B cell (primary cell): Measurements from ENCODE around the gene FAM53B. TPM values are rescaled to one million over a fixed set of nuclear protein-coding genes. Genes with fewer than 3 reads are reported as not detected.

Source experiments
- ATAC-seq: fragments of 200-7000 bp; cut with Tn5 transposase; one replicate; pipeline ENCODE4 v1.10.0; 2021; ENCODE audit warnings: low read depth, mild to moderate bottlenecking, moderate number of reproducible peaks, moderate library complexity
- CTCF ChIA-PET: fragments of 350-600 bp; sonication (Branson Sonifier 250); formaldehyde crosslinking; loops from one replicate; lab custom pipeline; 2021; ENCODE audit warnings: antibody characterized with exemption, inconsistent platforms; lab: Charles Lee
- POLR2A ChIA-PET: fragments of 350-600 bp; sonication (Branson Sonifier 250); formaldehyde crosslinking; loops from one replicate; lab custom pipeline; 2021; ENCODE audit warnings: antibody characterized with exemption; lab: Charles Lee
- DNase-seq: peaks from one replicate; pipeline ENCODE4 v3.0.0; 2013
- H2AFZ ChIP-seq: 2 replicates; pipeline ENCODE4 v1.6.1; 2012; ENCODE audit warnings: mild to moderate bottlenecking, low read depth, low read length; ENCODE audit not compliant: insufficient read depth, poor library complexity, severe bottlenecking
- H3K27ac ChIP-seq, 2 donors: 1 replicate in 1 of 2; 2 replicates in 1 of 2; pipeline ENCODE4 v1.5.1; 2012 to 2013; ENCODE audit warnings: low read length in 2 of 2, mild to moderate bottlenecking in 2 of 2, moderate library complexity in 1 of 2
- H3K27me3 ChIP-seq, 4 experiments: fragments of 200-600 bp in 1 of 4; sonication (generic) in 1 of 4; replicated peaks in 1 of 4; 1 replicate in 2 of 4; 2 replicates in 2 of 4; pipeline versions ENCODE4 v1.6.1 to v1.7.0; 2013 to 2016; ENCODE audit warnings: low read length in 3 of 4, mild to moderate bottlenecking in 2 of 4, mixed read lengths in 1 of 4, moderate library complexity in 1 of 4; ENCODE audit not compliant: insufficient read depth in 4 of 4, control insufficient read depth in 3 of 4; ENCODE audit errors: control extremely low read depth in 1 of 4
- H3K36me3 ChIP-seq, 2 experiments: replicated peaks in 1 of 2; 1 replicate in 1 of 2; 2 replicates in 1 of 2; pipeline versions ENCODE4 v1.6.1 to v1.7.1; 2013; ENCODE audit warnings: low read length in 1 of 2; ENCODE audit not compliant: insufficient read depth in 2 of 2, control insufficient read depth in 1 of 2; ENCODE audit errors: control extremely low read depth in 1 of 2, extremely low read depth in 1 of 2
- H3K4me1 ChIP-seq, 2 donors: fragments of 200-600 bp in 1 of 2; sonication (generic) in 1 of 2; 1 replicate in 1 of 2; 2 replicates in 1 of 2; pipeline versions ENCODE4 v1.5.1 to v1.6.1; 2013 to 2017; ENCODE audit warnings: low read length in 2 of 2; ENCODE audit not compliant: control insufficient read depth in 2 of 2, insufficient read depth in 2 of 2
- H3K4me2 ChIP-seq: replicated peaks from 2 replicates; pipeline ENCODE3; 2012; ENCODE audit warnings: mild to moderate bottlenecking, low read depth, low read length; ENCODE audit not compliant: poor library complexity, severe bottlenecking
- H3K4me3 ChIP-seq, 5 experiments: fragments of 200-600 bp in 1 of 5; sonication (generic) in 1 of 5; 1 replicate in 3 of 5; 2 replicates in 2 of 5; pipeline versions ENCODE4 v1.5.1 to v1.7.0; 2011 to 2016; ENCODE audit warnings: low read length in 4 of 5, mild to moderate bottlenecking in 4 of 5, low read depth in 2 of 5, control low read depth in 1 of 5, moderate library complexity in 1 of 5; ENCODE audit not compliant: insufficient read depth in 1 of 5; ENCODE audit errors: control extremely low read depth in 1 of 5, extremely low read depth in 1 of 5
- H3K79me2 ChIP-seq: fragments of 200-600 bp; sonication (generic); one replicate; pipeline ENCODE4 v1.6.0; 2016; ENCODE audit warnings: low read length; ENCODE audit not compliant: control insufficient read depth, insufficient read depth
- H3K9ac ChIP-seq: fragments of 200-600 bp; sonication (generic); 2 replicates; pipeline ENCODE4 v1.6.1; 2017; ENCODE audit warnings: mild to moderate bottlenecking, low read length, moderate library complexity
- H3K9me3 ChIP-seq, 3 donors: one replicate each; pipeline versions ENCODE4 v1.6.1 to v1.7.1; 2013; ENCODE audit warnings: low read length in 2 of 3; ENCODE audit not compliant: control insufficient read depth in 2 of 3, insufficient read depth in 1 of 3; ENCODE audit errors: control extremely low read depth in 1 of 3
- H4K20me1 ChIP-seq: 2 replicates; pipeline ENCODE4 v1.6.0; 2012; ENCODE audit warnings: mild to moderate bottlenecking, low read length; ENCODE audit not compliant: insufficient read depth, control insufficient read depth, poor library complexity, severe bottlenecking
- H3K27ac Mint-ChIP-seq: one replicate; pipeline ENCODE4 v1.8.0; 2021; ENCODE audit warnings: mixed read lengths
- H3K27me3 Mint-ChIP-seq: one replicate; pipeline ENCODE4 v1.8.0; 2021; ENCODE audit warnings: mixed read lengths
- H3K4me1 Mint-ChIP-seq: one replicate; pipeline ENCODE4 v1.8.0; 2021; ENCODE audit warnings: mixed read lengths
- H3K4me3 Mint-ChIP-seq: one replicate; pipeline ENCODE4 v1.8.0; 2021; ENCODE audit warnings: mixed read lengths
- H3K9me3 Mint-ChIP-seq: one replicate; pipeline ENCODE4 v1.8.0; 2022; ENCODE audit warnings: mixed read lengths; ENCODE audit not compliant: insufficient read depth
- EZH2 ChIP-seq: IDR thresholded peaks from 2 replicates; pipeline ENCODE4 v1.6.1; 2012; ENCODE audit warnings: borderline replicate concordance, low read depth, mild to moderate bottlenecking, moderate library complexity, low read length; ENCODE audit not compliant: insufficient read depth, poor library complexity, severe bottlenecking
- WGBS: methylation state at CpG from one replicate; pipeline ENCODE4 v1.1.5; 2013; ENCODE audit warnings: missing lambda C conversion rate; ENCODE audit not compliant: insufficient coverage; 5-methylcytosine and 5-hydroxymethylcytosine counted together
- intact Hi-C: fragments of 100-400 bp; cut with micrococcal nuclease; formaldehyde crosslinking; loops from one replicate; pipeline ENCODE4 v1.10.0; 2022
- polyA plus RNA-seq: library from polyadenylated mRNA; depleted of rRNA; stranded (reverse); fragments of >200 nt; gene quantifications from 2 replicates; pipeline ENCODE4 v1.2.3, GENCODE V29; 2012
- total RNA-seq, 2 donors: library from RNA; stranded (reverse); fragments of 120-200 nt in 1 of 2; gene quantifications; 1 replicate in 1 of 2; 2 replicates in 1 of 2; pipeline versions ENCODE4 v1.2.3 to v1.2.4, GENCODE V29; 2013 to 2022
- TF ChIP-seq, protein P1 (sequence below): fragments of 200-600 bp; IDR thresholded peaks from one replicate; pipeline ENCODE4 v1.8.0; 2022; ENCODE audit warnings: antibody characterized with exemption, mild to moderate bottlenecking

Gene FAM53B
- total and polyA plus RNA-seq, 2 donors (not counting 1 experiment from before 2014, with no cell fraction given) = 51.2 to 186 TPM

DNA sequence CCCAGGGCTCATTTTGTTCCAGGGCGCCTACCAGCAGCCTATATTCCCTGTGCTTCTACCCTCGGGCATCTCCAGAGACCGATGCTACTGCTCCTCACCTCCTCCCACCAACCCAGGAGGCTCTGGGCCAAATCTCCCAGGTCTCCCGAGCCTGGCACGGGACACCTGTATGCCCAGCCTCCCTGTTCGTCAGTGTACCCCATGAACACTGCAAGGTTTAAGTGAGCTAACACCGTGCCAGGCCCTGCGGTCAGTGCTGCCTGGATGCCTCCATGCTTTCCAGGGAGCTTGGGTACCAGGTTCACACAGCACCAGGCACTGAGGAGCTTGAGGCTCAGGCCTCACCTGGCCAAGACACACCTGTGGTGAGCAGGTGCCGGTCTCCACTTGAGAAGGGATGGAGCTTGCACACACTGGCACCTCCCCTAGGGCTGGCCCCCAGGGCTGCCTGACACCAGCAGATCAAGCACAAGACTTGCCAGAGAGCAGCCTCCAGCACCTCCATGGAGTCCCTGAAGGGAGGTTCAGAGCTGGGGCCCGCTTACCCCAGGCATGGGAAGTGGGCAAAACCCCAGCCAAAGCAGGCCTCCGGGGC lies 80.3 kb downstream of the FAM53B start:
- no peak for ATAC-seq
- Histone ChIP-seq H3K27ac (peak overlapping the region in 1 of 2 donors; percentile 49), H3K9me3 (no peaks in the 10 kb centered on the region), H3K79me2 (peaks cover 100% of the 10 kb centered on the region), H3K9ac (no peak overlapping the region), H3K4me3 (no peak overlapping the region), H2AFZ (no peak overlapping the region), H3K27me3 (no peaks in the 10 kb centered on the region), H4K20me1 (peaks cover 98% of the 10 kb centered on the region), H3K36me3 (peaks cover 0 to 82% of the 10 kb centered on the region in 2 experiments), H3K4me2 (no peak overlapping the region), H3K4me1 (peaks cover 27 to 48% of the 10 kb centered on the region in 2 donors)
- TF ChIP-seq, protein P1, sequence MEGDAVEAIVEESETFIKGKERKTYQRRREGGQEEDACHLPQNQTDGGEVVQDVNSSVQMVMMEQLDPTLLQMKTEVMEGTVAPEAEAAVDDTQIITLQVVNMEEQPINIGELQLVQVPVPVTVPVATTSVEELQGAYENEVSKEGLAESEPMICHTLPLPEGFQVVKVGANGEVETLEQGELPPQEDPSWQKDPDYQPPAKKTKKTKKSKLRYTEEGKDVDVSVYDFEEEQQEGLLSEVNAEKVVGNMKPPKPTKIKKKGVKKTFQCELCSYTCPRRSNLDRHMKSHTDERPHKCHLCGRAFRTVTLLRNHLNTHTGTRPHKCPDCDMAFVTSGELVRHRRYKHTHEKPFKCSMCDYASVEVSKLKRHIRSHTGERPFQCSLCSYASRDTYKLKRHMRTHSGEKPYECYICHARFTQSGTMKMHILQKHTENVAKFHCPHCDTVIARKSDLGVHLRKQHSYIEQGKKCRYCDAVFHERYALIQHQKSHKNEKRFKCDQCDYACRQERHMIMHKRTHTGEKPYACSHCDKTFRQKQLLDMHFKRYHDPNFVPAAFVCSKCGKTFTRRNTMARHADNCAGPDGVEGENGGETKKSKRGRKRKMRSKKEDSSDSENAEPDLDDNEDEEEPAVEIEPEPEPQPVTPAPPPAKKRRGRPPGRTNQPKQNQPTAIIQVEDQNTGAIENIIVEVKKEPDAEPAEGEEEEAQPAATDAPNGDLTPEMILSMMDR = no peak
- no peak for TF ChIP-seq EZH2
- no peaks in the 10 kb centered on the region for H3K27me3 Mint-ChIP-seq
- peak overlapping the region; percentile 26 for H3K27ac Mint-ChIP-seq
- WGBS = 97% methylated on average over 11 of the region's 11 CpGs
- H3K4me1 Mint-ChIP-seq = peaks cover 62% of the 10 kb centered on the region
- intact Hi-C loops = no loop called here
- ChIA-PET CTCF (interaction anchor here (0.7 to 1.0 kb wide), 2 partner anchors 20 to 21 kb away, joined by 3 to 4 read pairs; no protein-coding TSS in a partner anchor), POLR2A (interaction anchor here (0.5 to 1.4 kb wide), 3 partner anchors 21 to 128 kb away, joined by 3 to 4 read pairs (median 4); no protein-coding TSS in a partner anchor)
- DNase-seq = no peak
- no peaks in the 10 kb centered on the region for H3K9me3 Mint-ChIP-seq
- H3K4me3 Mint-ChIP-seq = no peak overlapping the region

DNA sequence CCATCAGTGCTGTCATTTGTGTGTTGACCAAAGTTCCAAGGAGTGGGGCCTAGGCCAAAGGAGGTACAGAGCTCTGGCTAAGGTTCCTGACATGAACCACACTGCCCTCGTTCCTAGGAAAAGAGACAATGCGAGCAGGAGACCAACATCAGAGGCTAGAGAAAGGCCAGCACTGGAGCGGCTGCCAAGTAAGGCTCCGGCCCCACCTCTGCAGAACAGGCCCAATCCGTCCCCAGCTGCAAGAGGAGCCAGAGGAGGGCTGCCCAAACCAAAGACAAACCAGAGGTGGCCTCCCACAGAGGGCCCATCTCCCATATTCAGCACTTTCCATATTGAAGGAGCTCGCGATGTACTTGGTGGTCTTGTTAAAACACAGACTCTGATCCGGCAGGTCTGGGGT lies 81.0 kb downstream of the FAM53B start:
- no peak overlapping the region for H2AFZ ChIP-seq
- Mint-ChIP-seq H3K27me3 (no peaks in the 10 kb centered on the region), H3K27ac (peak overlapping the region; percentile 61), H3K9me3 (no peaks in the 10 kb centered on the region), H3K4me1 (peaks cover 65% of the 10 kb centered on the region), H3K4me3 (no peak overlapping the region)
- no peaks in the 10 kb centered on the region for H3K27me3 ChIP-seq
- peaks cover 100% of the 10 kb centered on the region for H3K79me2 ChIP-seq
- peaks cover 33 to 51% of the 10 kb centered on the region in 2 donors for H3K4me1 ChIP-seq
- intact Hi-C loops = no loop called here
- ATAC-seq (no peak), DNase-seq (no peak)
- no peak overlapping the region for H3K4me2 ChIP-seq
- ChIA-PET POLR2A (interaction anchor here (0.5 to 1.4 kb wide), 3 partner anchors 21 to 128 kb away, joined by 3 to 4 read pairs (median 4); no protein-coding TSS in a partner anchor), CTCF (interaction anchor here (1.0 kb wide), 1 partner anchor 21 kb away, joined by 4 read pairs; no protein-coding TSS in a partner anchor)
- peaks cover 0 to 82% of the 10 kb centered on the region in 2 experiments for H3K36me3 ChIP-seq
- H3K27ac ChIP-seq = peak overlapping the region in 1 of 2 donors; percentile 0
- no peak overlapping the region for H3K9ac ChIP-seq
- TF ChIP-seq EZH2 = no peak
- TF ChIP-seq, protein P1 = no peak
- peaks cover 98% of the 10 kb centered on the region for H4K20me1 ChIP-seq
- 98% methylated on average over 8 of the region's 8 CpGs for WGBS
- H3K4me3 ChIP-seq = no peak overlapping the region
- no peaks in the 10 kb centered on the region for H3K9me3 ChIP-seq
